ELF-1 (cell line): ENCODE measurements around the gene FBXO38.
"Not testable (repeated sequence)": the region's sequence is repeated elsewhere in the genome, so short reads cannot be mapped to it uniquely, and the experiment has no call there.

Source experiments
- DNase-seq: peaks from one replicate; pipeline ENCODE4 v3.0.0-alpha.2; 2016; ENCODE audit warnings: low read depth, low spot score

FBXO38 gene

DNA sequence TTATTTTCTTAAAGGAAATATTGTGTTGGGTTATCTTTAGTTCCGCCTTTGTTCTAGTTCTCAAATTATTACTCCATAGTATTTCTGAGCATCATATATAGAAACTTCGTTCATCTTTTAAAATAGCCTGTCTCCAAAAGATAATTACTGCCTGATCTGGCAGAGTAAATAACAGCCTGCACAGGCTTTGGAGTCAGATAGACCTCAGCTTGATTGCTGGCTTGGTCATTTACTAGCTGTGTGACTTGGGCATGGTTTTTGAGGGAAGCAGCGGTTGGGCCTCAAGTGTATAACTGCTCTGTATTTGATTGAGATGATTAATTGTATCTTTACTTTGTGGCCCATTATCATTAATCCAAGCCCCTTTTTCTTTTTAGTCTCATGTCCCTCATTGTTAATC, 50.1 kb downstream of the FBXO38 start:
- DNase-seq, result no peak

DNA sequence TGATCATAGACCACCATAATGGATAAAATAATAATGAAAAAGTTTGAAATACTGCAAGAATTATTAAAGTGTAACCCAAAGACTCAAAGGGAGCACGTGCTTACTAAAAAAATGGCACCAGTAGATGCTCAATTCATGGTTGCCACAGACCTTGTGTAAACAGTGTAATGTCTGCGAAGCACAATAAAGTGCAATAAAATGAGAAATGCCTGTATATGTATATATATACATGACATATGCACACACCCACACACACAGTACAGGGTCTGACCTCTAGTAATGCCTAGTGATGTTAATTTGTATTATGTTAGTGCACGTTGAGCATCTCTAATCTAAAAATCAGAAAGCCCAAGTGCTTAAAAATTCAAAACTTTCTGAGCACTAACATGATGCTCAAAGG, 52.3 kb downstream of the FBXO38 start:
- DNase-seq, result no peak

DNA sequence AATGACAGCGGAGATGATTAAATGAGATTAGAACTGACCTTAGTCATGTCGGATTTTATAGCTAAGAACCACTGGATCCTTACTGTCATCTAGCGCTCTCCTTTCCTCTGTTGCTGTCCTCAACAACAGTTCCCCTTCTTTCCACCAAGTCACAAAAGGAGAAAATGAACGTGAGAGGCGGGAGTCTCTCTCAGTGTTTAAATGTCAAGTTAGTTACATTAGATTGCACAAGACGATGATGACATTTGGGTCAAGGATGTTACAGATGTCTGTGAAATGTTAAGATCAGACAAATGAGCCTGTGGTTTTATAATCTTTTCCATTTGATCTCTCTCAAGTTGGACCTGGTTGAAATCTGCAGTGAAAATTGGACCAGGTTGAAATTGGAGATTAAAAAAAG, 53.5 kb downstream of the FBXO38 start:
- no peak for DNase-seq

DNA sequence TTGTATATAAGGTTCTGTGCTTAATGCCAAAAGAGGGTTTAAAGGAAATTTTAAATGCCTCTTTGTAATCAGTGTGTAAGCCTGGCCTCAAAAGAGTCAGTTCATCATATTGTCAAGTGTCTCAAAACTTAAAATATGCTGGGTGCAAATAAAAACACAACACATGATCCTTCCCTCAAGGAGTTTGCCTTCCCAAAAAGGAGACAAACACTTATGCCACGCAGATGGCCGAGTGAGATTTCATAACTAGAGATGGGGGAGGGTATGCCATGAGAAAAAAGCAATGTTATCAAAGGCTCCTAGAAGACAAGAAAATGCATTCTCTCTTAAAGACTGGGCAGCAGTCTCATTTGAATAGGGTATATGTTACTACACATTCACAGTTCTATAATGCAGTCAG, 55.2 kb downstream of the FBXO38 start:
- no peak for DNase-seq

DNA sequence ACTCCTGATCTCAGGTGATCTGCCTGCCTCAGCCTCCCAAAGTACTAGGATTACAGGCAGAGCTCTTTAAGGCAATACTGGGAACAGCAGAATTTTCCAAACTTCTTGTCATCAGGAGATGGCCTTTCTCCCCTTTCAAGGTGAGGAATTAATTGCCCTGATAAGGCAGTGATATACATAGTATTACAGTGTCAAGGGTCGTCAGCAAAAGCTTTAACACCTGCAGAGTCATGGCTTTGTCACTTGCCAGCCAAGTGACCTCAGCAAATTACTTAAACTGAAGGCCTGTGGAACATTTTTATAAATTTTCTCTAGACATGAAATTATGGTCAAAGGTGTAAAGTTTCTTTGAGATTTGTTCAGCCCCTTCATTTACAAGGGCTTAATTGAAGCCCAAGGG, 59.5 kb downstream of the FBXO38 start:
- no peak for DNase-seq

DNA sequence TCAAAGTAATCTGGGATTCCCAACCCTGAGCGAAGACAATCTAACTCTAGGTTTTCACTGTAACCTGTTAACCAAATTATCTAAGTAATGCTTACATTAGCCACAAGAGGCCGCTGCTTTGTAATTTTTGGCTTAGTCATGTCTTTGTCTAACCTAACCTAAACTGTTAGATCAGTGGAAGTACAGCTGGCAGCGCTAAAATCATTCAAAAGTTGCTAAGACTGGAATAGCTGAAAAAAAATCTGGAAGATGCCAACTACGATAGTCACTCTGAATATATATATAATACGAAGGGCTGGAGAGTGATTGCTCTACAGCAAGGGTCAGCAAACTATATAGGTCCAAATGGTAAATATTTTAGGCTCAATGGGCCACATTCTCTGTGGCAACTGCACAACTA, 60.2 kb downstream of the FBXO38 start:
- DNase-seq, result peak; percentile 26

DNA sequence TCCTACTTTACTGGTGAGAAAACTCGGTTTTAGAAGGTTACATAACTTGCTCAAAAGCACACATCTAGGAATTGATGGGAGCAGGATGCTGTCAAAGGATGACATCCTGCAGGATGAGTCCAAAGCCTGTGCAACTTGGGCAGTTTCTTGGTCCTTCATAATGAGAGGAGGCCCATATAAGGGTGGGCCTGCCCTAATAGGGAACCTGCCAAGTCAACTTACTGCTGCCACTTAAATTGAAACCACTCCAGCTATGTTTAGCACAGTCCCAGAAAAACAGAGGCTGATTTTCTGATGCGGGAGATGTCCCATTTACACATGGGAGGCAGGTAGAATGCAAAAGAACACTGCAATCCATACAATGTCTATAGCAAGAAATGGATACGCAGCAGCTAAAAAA, 61.8 kb downstream of the FBXO38 start:
- DNase-seq, result no peak

DNA sequence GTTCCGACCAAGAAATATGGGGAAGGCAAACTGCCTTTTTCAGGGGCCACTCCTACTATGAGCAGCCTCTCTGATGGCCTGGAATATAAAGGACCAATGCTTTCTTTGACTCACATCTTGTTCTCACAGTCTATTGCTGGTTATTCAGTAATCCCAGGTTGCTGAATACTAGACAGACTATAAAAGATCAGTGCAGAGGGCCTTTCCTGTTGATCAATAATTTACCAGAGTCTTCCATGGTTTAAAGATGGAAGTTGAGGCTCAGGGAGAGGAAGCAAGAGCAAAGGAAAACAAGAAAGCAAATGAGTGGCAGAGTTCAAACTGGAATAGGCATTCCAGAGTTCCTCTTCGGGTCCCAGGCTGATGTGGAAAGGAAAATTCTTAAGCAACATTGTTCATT, 62.9 kb downstream of the FBXO38 start:
- DNase-seq, result no peak

DNA sequence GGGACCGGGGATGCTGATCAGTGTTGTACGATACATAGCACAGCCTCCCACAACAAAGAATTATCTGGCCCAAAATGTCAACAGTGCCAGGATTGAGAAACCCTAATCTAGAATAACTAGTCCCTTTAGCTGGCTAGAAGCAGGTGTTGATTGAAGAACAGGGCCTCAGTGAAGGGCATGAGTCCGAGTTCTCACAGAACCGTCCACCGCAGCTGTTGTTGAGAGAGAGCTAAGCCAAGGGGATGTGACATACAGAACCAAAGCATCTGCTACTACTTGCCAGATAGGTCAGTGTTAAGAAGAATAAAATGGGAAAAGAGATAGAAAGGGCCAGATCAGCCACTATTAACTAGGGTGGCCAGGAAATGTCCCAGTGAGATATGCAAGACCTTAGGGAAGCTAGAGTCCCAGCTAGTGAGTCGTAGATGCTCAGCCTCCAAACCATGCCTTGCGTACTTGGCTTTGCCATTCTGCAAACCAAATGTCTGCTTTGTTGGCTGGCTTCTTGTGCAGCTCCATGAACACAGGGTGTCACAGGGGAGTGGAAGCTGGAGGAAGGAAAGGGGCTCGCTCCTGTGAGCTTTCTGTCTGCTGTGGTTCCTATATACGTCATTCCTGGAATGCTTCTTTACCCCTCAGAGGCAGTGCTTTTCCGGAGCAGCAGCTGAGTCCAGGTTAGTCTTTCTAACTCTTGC, 68.9 kb downstream of the FBXO38 start:
- DNase-seq, result no peak

DNA sequence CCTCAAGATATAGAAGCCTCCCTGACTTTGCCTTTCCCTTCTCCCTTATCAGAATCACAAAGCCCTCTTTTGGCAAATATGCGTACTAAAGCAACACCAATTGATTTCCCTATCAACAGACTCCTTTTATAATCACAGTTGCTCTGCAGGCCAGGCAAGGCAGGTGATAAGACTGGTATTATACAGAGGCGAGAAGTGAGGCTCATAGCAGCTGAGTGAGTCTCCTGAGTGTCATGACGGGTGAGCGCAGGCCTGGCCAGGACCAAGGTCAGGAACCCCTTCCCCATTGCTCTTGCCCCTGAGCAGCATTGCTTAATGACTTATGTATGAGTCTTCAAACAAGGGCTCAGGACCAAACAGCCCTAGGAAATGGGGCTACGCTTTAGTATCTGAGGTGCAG, 70.8 kb downstream of the FBXO38 start:
- DNase-seq, result no peak

DNA sequence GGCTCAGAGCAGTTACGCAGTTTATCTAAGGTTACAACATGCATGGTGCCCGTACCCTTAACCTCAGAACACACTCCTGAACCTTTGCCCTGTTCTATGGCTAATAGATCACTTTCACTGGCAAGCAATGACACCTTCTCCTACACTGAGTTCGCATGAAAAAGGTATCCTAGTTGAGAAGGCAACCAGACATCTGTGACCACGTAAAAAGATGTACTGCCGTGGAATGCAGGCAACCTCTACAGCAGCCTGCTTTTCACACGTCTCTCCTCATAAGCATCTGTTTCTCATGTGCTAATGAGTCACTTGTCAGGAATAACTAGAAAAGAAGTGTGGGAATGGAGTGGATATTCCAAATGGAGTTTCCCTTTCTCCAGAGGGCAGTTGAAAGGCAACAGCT, 71.4 kb downstream of the FBXO38 start:
- DNase-seq, result no peak

DNA sequence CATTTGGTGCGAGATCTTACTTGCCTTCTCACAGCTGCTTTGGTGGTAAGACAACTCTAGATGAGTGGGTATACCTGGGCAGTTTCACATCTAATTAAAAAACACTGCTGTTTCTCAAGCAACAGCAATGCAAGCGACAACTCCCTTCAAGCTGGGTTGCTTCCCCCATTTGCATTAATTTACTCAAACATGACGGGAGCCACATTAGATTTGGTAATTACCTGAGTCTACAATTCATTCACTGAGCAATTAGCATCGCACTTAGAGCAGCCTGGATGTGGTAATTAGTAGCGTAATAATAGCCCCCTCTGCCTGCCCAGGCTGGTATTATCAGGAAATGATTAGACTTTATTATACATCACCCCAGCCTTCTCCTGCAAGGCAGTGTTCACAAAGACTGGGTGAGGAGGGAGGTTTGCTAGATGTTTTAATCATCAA, 73.4 kb downstream of the FBXO38 start:
- DNase-seq, result no peak

DNA sequence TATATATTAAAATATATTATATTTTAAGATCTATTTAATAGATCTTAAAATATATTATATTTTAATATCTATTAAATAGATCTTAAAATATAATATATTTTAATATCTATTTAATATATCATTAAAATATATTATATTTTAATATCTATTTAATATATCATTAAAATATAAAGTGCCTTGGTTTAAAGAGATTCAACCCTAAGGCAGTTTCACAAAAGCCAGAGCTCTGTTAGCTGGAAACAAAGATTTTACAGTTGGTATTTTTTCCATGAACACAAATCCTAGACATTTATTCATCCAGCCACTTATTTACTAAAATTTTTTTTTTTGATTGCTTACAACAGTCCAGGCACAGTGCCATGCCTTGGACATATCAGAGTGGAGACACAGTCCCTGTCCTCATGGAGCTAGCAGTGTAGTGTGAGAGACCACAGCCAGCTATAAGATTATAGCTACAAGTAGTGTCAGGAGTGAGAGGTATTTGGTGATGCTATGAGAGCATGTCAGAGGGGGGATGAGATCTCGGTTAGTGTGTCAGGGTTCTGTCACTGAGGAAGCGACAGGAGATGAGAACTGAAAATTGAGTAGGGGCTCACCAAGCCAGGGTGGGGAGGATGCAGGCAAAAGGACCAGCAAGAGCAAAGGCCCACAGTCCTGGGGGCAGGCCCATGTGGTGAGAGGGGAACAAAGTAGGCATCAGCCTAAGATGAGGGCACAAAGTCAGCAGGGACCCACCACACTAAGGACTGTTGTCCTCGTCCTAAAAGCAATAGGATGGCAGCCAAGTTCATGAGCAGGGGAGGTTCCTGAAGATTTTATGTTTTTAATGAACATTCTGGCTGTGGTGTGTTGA, 74.5 kb downstream of the FBXO38 start:
- no peak for DNase-seq

DNA sequence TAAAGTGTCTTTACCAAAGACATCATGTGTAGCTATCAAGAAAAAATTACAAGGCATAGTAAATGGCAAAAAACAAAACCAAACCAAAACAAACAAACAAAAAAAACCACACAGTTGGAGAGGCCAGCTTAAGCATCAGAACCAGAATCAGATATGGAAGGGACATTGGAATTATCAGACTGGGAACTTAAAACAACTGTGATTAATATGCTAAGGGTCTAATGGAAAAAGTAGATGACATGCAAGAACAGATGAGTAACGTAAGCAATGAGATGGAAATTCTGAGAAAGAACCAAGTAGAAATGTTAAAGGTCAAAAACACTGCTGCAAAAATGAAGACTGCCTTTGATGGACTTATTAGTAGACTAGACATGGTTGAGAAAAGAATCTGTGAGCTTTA, 75.9 kb downstream of the FBXO38 start:
- DNase-seq, result no peak

DNA sequence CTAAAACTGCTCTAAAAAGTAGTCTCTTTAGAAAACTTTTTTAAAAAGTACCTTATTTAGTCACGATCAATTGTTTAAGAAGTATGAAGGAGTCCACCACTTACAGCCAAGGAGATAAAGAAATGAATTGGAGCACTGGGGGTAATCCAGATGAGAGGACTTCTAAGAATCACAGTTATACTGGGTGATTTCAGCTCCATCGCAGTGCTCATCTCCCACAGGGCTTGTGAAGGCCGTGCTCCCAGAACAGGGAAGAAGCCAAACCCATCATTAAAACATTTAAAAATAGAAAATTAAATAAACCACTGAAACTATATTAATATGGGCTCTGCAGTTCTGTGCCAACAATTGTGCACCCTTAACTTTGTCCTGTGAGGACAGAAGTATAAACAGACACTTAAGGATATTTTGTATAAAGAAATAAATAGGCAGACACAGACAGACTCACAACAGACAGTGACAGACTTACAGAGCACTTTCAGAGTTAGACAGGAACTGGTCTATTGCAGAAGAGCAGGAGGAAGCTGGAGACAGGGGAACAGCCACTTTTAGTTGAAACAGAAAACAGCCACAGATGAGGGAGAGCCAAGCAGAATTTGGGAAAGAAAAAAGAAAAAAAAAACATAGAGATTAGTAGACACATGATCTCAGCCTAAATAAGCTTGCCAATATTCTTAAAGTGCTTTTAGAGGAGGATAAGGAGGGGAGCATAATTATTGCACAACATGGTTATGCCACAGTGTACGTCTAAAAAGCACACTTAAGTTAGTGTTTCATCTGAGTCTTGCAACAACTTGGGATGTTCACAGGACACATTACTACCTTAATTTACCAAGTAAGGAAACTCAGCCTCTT, 81.8 kb downstream of the FBXO38 start:
- no peak for DNase-seq

DNA sequence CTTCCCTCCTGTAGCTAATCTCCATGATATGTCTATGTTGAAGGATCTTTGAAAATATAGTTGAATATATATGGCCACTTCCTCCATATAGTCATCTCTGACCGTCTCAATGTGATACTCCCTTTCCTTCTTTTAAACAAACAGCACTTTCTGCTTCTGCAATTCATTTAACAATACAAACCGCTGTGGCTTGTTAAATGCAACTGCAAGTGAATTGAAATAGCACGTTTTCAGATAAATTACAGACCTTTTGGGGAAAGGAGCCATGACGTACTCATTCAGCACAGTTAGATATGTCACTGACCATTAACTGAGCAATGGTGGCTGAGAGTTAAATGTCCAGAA, 82.5 kb downstream of the FBXO38 start:
- DNase-seq, result no peak

DNA sequence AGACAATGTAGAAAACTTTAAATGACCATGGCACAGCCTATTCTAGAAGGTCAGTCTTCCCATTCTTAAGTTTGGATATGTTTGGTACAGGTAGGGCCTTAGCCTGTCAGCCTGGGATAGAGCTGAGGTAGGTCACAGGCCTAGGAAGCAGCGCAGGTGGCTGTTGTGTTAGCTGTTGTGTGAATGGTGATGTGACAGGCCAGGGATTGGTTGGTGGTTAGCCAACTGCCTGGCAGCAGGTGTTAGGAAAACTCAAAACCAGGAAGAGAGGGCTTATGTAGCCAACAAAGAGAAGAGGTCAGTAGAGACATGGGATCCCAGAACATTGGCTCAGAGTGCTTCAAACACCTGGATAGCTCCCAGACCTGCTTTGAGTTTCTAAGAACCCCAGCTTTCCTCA, 84.2 kb downstream of the FBXO38 start:
- no peak for DNase-seq

DNA sequence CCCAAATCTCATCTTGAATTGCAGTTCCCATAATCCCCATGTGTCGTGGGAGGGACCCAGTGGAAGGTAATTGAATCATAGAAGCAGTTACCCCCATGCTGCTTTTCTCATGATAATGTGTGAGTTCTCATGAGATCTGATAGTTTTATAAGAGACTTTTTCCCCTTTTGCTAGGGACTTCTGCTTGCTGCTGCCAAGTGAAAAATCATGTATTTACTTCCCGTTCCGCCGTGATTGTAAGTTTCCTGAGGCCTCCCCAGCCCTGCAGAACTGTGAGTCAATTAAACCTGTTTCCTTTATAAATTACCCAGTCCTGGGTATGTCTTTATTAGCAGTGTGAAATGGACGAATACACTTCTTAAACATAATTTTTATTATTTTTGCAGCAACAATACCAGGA, 85.0 kb downstream of the FBXO38 start:
- not testable (repeated sequence) for DNase-seq

DNA sequence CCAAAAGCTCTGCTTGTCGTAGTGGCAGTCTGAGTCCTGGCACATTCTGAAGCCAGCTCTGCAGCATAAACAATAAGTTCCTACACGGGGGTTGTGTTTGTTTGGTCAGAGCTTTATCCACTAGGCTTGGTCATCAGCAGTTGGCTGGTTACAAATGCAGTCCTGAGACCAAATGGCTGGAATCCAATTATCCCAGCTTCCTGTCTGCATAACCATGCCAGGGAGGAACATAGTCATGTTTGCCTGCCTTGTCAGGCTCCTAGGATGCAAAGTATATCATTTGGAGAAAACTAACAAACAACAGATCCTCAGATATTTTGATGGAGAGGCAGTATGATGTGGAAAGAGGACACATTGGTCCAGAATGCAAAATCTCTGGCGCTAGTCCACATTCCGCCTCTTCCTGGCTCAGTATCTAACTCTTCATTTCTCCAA, 85.8 kb downstream of the FBXO38 start:
- DNase-seq, result no peak

DNA sequence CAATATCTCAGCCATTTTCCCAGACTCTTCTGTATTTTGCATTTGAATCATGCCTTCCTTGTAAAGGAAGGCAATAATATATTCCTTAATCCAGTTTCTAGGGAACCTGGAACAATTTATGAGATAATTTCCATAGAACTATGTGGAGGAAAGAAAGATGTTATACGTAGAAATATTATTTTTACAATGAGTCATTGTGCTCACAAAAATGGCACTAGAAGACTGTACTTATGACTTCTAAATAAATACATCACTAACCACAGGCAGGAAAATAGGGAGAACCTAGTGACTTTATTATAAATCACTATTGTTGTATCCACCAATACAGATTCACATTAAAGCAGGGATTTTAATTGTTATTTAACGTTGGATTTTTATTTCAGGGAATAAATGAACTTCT, 87.6 kb downstream of the FBXO38 start:
- no peak for DNase-seq

DNA sequence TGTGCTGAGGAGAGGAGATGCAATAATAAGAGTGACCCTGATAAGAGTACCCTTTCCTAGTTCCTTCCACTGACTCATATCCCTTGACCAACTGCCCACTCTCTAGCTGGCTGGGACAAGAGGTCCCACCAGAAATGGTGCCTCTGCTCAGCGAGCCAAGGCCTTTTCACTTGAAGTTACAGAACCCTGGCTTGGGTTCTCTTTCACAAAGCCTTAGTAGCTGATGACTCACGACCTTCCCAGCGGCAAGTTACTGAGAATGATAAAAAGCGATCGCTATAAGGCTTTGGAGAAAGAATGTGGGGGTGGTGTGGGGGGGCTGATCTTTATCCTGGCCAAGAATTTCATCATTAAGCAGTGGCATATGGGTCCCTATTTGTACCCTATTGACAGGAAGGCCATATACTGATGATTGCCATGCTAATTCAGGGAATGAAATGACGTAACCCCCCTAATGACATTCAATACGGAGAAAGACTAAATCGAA, 90.3 kb downstream of the FBXO38 start:
- no peak for DNase-seq

DNA sequence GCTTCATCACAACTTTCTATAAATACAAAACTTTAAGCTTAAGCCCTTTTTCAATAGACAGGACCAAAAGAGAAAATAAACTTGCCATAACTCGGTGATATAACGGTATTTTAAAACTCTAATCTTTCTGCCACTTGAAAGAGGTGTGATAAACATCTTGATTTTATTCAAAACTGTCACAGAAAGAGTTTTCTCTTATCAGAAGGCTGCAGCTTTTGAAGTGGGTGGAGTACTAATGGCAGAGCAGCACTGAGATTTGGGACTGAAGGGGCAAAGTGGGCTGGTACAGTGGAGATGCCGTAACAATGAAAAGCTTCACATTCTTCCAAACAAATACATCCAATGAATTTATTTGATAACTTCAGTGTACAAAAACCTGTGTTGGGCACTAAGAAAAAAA, 92.5 kb downstream of the FBXO38 start:
- DNase-seq, result no peak
